HTERT RPE-1 (cell line): ENCODE data around the gene TOMM34.

Experiments used
- in situ Hi-C: fragments of 300-500 bp; cut with MboI; formaldehyde crosslinking; loops from 4 replicates; pipeline ENCODE4 v1.14.3; 2020; ENCODE audit warnings: low sequenced_read_pairs

Gene TOMM34

GRCh38 chr20:44960103-44960852 lies at the start of gene TOMM34:
TOMM34 (minus strand) TSS chr20:44960397; CDS start chr20:44960333, 64 bp downstream.
- in situ Hi-C loops, result no loop called here

GRCh38 chr20:45008521-45009049 lies 48.4 kb upstream of the TOMM34 start:
- in situ Hi-C loops, result no loop called here

- in situ Hi-C loops, result no loop called here
Observed at GRCh38 chr20:44997668-44998067, 37.5 kb upstream of the TOMM34 start.

GRCh38 chr20:44997171-44997570 lies 37.0 kb upstream of the TOMM34 start:
- in situ Hi-C loops, result no loop called here

- in situ Hi-C loops, result no loop called here
Observed at GRCh38 chr20:44993343-44993742, 33.1 kb upstream of the TOMM34 start.

GRCh38 chr20:44990957-44991356 lies 30.8 kb upstream of the TOMM34 start:
- in situ Hi-C loops, result no loop called here

- in situ Hi-C loops, result no loop called here
Observed at GRCh38 chr20:44990425-44990824, 30.2 kb upstream of the TOMM34 start.

GRCh38 chr20:44988631-44989171 lies 28.5 kb upstream of the TOMM34 start:
- in situ Hi-C loops, result no loop called here

GRCh38 chr20:44983093-44983674 lies 23.0 kb upstream of the TOMM34 start:
- in situ Hi-C loops, result no loop called here

- in situ Hi-C loops, result no loop called here
Observed at GRCh38 chr20:44981736-44982406, 21.7 kb upstream of the TOMM34 start.

GRCh38 chr20:44979090-44979621 lies 19.0 kb upstream of the TOMM34 start:
- in situ Hi-C loops, result no loop called here

GRCh38 chr20:44976698-44977097 lies 16.5 kb upstream of the TOMM34 start:
- in situ Hi-C loops, result no loop called here

GRCh38 chr20:44973053-44973452 lies 12.9 kb upstream of the TOMM34 start:
- in situ Hi-C loops, result no loop called here

GRCh38 chr20:44970243-44970757 lies 10.1 kb upstream of the TOMM34 start:
- in situ Hi-C loops, result no loop called here

GRCh38 chr20:44969300-44969894 lies 9.2 kb upstream of the TOMM34 start:
- in situ Hi-C loops, result no loop called here

GRCh38 chr20:44967207-44967807 lies 7.1 kb upstream of the TOMM34 start:
- in situ Hi-C loops, result no loop called here

- in situ Hi-C loops, result no loop called here
Observed at GRCh38 chr20:44966030-44966961, 6.1 kb upstream of the TOMM34 start, which contains the start of gene STK4. STK4 (plus strand) TSS chr20:44966512; CDS start chr20:44966569, 57 bp downstream.

- in situ Hi-C loops, result no loop called here
Observed at GRCh38 chr20:44965651-44966029, 5.4 kb upstream of the TOMM34 start.
